Skeletal muscle cell (primary cell): ENCODE measurements around the gene FAM186B.

Experiments
- DNase-seq: peaks from one replicate; pipeline ENCODE4 v3.0.0-alpha.2; 2010; ENCODE audit warnings: low read depth
- H3K4me3 ChIP-seq: 2 replicates; pipeline ENCODE4 v1.5.1; 2011; ENCODE audit warnings: low read depth, mild to moderate bottlenecking, control low read depth, low read length, moderate library complexity

The FAM186B gene

DNA sequence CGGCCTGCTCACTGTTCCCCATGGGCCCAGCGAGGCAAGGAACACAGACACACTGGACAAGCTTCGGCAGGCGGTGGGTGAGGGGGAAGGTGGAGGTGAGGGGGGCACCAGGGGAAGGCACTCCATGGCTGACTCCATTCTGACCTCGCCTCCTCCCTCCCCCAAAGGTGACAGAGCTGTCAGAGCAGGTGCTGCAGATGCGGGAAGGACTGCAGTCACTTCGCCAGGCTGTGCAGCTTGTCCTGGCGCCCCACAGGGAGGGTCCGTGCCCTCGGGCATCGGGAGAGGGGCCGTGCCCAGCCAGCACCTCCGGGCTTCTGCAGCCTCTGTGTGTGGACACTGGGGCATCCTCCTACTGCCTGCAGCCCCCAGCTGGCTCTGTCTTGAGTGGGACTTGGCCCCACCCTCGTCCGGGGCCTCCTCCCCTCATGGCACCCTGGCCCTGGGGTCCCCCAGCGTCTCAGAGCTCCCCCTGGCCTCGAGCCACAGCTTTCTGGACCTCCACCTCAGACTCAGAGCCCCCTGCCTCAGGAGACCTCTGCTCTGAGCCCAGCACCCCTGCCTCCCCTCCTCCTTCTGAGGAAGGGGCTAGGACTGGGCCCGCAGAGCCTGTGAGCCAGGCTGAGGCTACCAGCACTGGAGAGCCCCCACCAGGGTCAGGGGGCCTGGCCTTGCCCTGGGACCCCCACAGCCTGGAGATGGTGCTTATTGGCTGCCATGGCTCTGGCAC, 48.1 kb downstream of the FAM186B start:
- no peak overlapping the region for H3K4me3 ChIP-seq
- no peak for DNase-seq

DNA sequence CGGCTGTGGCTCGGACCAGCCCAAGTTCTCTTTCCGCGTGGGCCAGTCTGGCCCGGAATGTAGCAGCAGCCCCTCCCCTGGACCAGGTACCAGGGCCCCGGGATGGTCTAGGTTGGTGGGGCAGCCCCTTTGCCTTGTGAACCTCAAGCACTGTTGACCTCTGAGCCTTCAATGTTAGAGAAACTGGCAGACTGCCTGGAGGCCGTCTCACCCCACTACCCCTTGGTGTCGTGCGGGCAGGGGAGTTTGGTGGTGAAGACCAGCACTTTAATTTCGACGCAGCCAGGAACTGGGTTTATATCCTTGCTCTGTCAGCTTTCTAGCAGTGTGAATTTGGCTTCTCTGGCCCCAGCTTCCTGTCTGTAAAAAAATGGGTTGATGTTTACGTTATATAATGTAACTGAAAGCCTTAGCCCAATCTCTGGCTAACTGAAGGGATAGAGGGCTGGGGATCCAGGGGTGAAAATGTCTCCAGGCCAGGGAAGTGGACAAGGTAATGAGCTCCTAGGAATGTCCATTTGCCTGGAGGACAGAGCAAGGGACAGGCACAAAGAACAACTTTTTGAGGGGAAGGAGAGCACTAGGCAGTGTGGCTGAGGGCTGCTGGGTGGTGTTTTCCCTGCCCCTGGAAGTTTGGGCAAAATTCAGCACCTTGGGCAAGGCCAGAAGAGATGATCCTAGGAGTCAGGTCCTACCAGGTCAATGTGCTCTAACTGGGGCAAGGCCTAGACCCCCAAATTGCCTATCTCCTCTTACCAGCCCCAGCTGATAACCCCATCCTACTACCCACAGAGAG, 48.9 kb downstream of the FAM186B start:
- H3K4me3 ChIP-seq = no peak overlapping the region
- no peak for DNase-seq

- no peak overlapping the region for H3K4me3 ChIP-seq
- no peak for DNase-seq
Measured at GRCh38 chr12:49555631-49556390, 49.6 kb downstream of the FAM186B start.

GRCh38 chr12:49554266-49554665, 51.2 kb downstream of the FAM186B start:
- H3K4me3 ChIP-seq = no peak overlapping the region
- no peak for DNase-seq

GRCh38 chr12:49553512-49554088, 51.8 kb downstream of the FAM186B start:
- no peak for DNase-seq
- H3K4me3 ChIP-seq = no peak overlapping the region

- no peak overlapping the region for H3K4me3 ChIP-seq
- no peak for DNase-seq
Measured at GRCh38 chr12:49552899-49553298, 52.5 kb downstream of the FAM186B start.

GRCh38 chr12:49552425-49552824, 53.0 kb downstream of the FAM186B start:
- H3K4me3 ChIP-seq = no peak overlapping the region
- no peak for DNase-seq

DNA sequence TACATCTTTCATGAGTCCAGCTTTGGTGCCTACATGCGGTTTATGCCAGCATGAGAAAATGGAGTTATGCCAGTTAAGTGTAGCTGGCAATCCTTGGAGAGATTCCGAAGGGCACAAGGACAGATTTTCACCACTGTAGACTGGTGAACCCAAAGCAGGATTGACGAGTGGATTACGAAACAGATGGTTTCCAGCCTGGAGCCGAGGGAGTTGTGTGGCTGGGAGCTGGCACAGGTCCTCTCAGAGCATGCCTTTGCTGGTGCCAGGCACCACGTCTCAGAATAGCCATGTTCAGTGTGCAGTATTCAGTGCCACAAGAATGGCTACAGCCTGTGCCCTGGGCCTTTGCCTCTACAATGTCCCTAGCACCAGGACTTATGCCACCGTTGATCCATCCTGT, 53.4 kb downstream of the FAM186B start:
- no peak for DNase-seq
- H3K4me3 ChIP-seq = no peak overlapping the region

DNA sequence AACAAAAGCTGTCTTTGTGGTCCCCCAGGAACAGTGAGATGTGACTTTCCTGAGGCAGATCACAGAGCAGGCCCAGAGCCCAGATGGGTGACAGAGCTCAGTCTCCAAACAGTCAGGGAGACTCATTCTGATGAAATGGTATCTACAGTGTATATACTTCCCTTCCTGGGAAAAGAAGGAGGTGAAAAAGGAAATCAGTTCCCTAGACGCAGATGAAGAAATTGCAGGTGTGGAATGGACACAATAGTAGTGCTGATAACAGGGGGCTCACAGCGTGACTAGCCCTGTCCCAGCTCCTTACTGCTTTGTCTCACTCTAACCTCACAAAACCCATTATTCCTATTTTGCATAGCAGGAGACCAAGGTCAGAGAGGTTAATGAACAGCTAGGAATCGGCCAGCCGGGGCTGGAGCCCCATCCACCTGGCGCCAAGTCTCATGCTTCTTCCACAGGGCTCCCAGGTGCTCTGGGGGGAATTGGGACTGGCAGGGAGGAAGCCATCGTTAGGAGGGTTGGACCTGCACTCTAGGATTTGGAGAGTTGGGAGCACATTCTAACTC, 54.7 kb downstream of the FAM186B start:
- no peak overlapping the region for H3K4me3 ChIP-seq
- DNase-seq = no peak

GRCh38 chr12:49549735-49550692, 55.4 kb downstream of the FAM186B start:
- H3K4me3 ChIP-seq = no peak overlapping the region
- no peak for DNase-seq

GRCh38 chr12:49548822-49549648, 56.4 kb downstream of the FAM186B start:
- no peak for DNase-seq
- H3K4me3 ChIP-seq = peak overlapping the region; percentile 30

DNA sequence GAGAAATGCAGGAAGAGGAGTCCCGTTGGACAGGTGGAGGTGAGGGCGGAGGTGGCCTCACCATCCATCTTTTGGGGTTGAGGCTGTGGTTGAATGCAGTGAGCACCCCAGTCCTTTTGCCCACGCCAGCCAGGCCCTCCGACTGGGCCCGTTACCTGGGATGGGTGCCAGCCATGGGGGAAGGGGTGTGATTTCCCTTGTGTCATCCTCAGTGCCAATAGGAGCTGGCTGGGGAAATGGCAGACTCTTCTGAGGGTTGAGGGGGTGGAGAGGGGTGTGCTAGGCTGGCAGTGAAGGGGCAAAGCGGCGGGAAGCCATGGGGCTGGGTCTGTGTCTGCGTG, 57.0 kb downstream of the FAM186B start:
- peak overlapping the region; percentile 30 for H3K4me3 ChIP-seq
- DNase-seq = no peak

DNA sequence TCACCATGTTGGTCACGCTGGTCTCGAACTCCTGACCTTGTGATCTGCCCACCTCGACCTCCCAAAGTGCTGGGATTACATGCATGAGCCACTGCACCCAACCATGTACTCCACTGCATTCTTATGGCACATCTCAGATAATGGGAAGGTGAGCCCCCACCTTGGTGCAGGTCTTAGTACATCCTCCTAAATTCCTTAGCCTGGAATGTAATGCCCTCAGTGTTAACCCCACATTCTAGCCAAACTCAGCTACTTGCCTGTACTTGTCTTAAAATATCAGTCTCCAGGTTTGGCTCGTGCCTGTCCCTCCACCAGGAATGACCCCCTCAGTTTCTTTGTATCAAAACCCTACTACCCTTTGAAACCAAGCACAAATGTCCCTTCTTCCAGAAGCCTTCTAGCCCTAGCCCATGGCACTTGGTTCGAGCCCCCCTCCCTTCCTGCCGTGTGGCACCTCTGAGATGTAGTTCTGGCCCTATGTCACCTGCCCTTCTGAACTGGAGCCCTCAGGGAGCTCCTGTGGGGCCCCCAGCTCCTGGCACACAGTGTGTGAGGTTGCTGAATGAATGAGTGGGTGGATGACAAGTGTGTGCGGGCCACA, 58.2 kb downstream of the FAM186B start:
- no peak overlapping the region for H3K4me3 ChIP-seq
- DNase-seq = no peak

DNA sequence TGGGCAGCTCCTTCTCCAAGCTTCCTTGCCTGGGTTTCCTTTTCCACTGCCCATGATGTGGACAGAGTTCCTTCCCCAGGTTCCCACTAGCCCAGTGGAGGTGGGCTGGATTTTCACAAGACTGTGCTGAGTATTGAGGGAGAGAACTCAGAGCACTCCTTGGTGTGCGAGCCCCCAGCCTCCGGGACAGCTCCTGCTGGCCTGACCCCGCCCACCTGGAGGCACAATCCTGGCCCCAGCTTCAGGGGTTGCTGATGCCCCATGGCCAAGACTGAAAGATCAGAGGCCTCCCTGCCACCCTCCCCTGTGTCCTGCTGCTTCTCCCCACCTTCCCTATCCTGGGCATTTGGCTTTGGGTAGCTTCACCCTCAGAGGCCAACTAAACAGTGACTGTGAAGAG, 59.0 kb downstream of the FAM186B start:
- DNase-seq = no peak

DNA sequence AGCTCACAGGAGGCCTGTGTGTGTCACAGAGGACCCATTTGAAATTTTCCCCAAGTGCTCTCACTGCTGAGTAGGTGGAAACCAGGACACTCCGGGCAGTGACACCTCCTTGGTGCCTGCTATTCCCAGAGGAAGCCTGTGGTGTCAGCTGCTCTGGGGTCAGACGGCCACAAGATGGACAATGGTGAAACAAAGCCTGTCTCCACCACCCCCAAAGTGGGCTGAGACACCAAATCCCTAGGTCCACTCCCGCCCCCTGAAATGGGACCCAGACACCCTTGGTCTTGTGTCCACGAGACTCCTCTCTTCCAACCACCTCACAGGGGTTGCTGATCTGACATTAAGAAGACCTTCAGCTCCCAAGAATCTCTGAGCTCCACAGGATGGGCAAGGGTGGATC, 59.6 kb downstream of the FAM186B start:
- no peak overlapping the region for H3K4me3 ChIP-seq
- DNase-seq = no peak

More for the DNA sequence above, 59.0 kb downstream of the FAM186B start:
- no peak overlapping the region for H3K4me3 ChIP-seq

DNA sequence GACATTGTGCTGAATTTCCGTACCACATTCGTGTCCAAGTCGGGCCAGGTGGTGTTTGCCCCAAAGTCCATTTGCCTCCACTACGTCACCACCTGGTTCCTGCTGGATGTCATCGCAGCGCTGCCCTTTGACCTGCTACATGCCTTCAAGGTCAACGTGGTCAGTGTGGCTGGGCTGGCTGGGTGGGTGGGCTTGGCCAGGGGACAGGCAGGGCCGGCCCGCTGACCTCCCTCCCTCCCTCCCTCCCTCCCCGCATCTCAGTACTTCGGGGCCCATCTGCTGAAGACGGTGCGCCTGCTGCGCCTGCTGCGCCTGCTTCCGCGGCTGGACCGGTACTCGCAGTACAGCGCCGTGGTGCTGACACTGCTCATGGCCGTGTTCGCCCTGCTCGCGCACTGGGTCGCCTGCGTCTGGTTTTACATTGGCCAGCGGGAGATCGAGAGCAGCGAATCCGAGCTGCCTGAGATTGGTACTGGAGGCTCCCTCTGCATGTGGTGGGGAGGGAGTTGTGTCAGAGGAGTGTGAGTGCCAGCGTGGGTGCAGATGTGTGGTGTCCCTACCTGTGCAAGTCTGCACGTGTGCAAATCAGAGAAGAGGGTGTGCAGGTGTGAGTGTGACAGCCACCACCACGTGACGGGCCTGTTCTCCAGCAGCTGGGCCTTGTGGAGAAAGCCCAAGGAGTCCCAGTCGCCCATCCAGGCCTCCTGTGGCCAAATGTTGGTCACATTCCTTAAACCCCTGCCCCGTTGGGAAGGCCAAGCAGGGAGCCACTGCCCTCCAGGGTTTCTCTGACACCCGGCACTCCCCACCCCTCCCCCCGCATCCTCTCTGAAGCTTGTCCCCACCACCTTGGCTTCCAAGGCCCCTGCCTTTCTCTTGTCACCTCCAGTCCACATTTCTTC, 61.3 kb downstream of the FAM186B start:
- H3K4me3 ChIP-seq = no peak overlapping the region
- no peak for DNase-seq
